CD14-positive monocyte (primary cell): ENCODE results near the gene HTR2A. TPM values are rescaled to one million over a fixed set of nuclear protein-coding genes. Genes with fewer than 3 reads are reported as not detected.

Experiments used
- DNase-seq, 3 donors: peaks; one replicate each; pipeline ENCODE4 v3.0.0-alpha.2; 2011 to 2022
- H2AFZ ChIP-seq: 2 replicates; pipeline ENCODE4 v1.6.0; 2012; ENCODE audit warnings: mild to moderate bottlenecking, low read depth, low read length, inconsistent platforms; ENCODE audit not compliant: insufficient read depth, poor library complexity, severe bottlenecking
- H3K27ac ChIP-seq, 2 donors: 1 replicate in 1 of 2; 2 replicates in 1 of 2; pipeline ENCODE4 v1.5.1; 2012 to 2013; ENCODE audit warnings: low read length in 2 of 2, control low read depth in 1 of 2, inconsistent platforms in 1 of 2, low read depth in 1 of 2, mild to moderate bottlenecking in 1 of 2
- H3K27me3 ChIP-seq, 2 donors: one replicate each; pipeline versions ENCODE4 v1.6.0 to v1.6.1; 2011 to 2013; ENCODE audit warnings: low read length in 2 of 2; ENCODE audit not compliant: control insufficient read depth in 2 of 2, insufficient read depth in 2 of 2
- H3K36me3 ChIP-seq, 2 donors: replicated peaks in 1 of 2; 1 replicate in 1 of 2; 2 replicates in 1 of 2; pipeline versions ENCODE4 v1.5.1 to v1.6.1; 2012 to 2013; ENCODE audit warnings: low read length in 2 of 2, control low read depth in 1 of 2, inconsistent platforms in 1 of 2, mild to moderate bottlenecking in 1 of 2; ENCODE audit not compliant: insufficient read depth in 2 of 2, control insufficient read depth in 1 of 2
- H3K4me1 ChIP-seq, 2 donors: 1 replicate in 1 of 2; 2 replicates in 1 of 2; pipeline versions ENCODE4 v1.5.1 to v1.6.1; 2012 to 2013; ENCODE audit warnings: low read length in 2 of 2, control low read depth in 1 of 2, inconsistent platforms in 1 of 2, mild to moderate bottlenecking in 1 of 2, moderate library complexity in 1 of 2; ENCODE audit not compliant: insufficient read depth in 2 of 2, control insufficient read depth in 1 of 2
- H3K4me2 ChIP-seq: replicated peaks from 2 replicates; pipeline ENCODE3; 2012; ENCODE audit warnings: low read length, moderate library complexity, mild to moderate bottlenecking; ENCODE audit not compliant: poor library complexity, severe bottlenecking; ENCODE audit errors: extremely low read depth
- H3K4me3 ChIP-seq, 3 experiments: fragments of 200-600 bp in 1 of 3; sonication (generic) in 1 of 3; replicated peaks in 1 of 3; 1 replicate in 2 of 3; 2 replicates in 1 of 3; pipeline ENCODE4 v1.5.1; 2011 to 2013; ENCODE audit warnings: low read length in 3 of 3, mild to moderate bottlenecking in 3 of 3, control low read depth in 2 of 3, low read depth in 2 of 3, inconsistent platforms in 1 of 3, moderate library complexity in 1 of 3
- H3K79me2 ChIP-seq: 2 replicates; pipeline ENCODE4 v1.6.0; 2012; ENCODE audit warnings: mild to moderate bottlenecking, control low read depth, inconsistent platforms, low read length, moderate library complexity; ENCODE audit not compliant: insufficient read depth
- H3K9ac ChIP-seq: 2 replicates; pipeline ENCODE4 v1.6.0; 2017; ENCODE audit warnings: low read length, mild to moderate bottlenecking; ENCODE audit not compliant: insufficient read depth, poor library complexity, severe bottlenecking
- H3K9me3 ChIP-seq, 2 donors: replicated peaks in 1 of 2; 1 replicate in 1 of 2; 2 replicates in 1 of 2; pipeline versions ENCODE4 v1.5.1 to v1.6.1; 2012 to 2013; ENCODE audit warnings: low read length in 2 of 2, control low read depth in 1 of 2; ENCODE audit not compliant: control insufficient read depth in 1 of 2, insufficient read depth in 1 of 2
- H4K20me1 ChIP-seq: 2 replicates; pipeline ENCODE4 v1.6.0; 2012; ENCODE audit warnings: mild to moderate bottlenecking, low read length, control low read depth, moderate library complexity; ENCODE audit not compliant: insufficient read depth
- H3K27ac Mint-ChIP-seq, 7 donors: one replicate each; pipeline ENCODE4 v1.8.0; 2020; ENCODE audit warnings: mild to moderate bottlenecking in 7 of 7, mixed read lengths in 7 of 7, moderate library complexity in 6 of 7, inconsistent platforms in 2 of 7
- H3K27me3 Mint-ChIP-seq, 3 donors: one replicate each; pipeline ENCODE4 v1.8.0; 2021 to 2022; ENCODE audit warnings: low read depth in 3 of 3, mild to moderate bottlenecking in 3 of 3, mixed read lengths in 3 of 3, moderate library complexity in 3 of 3, inconsistent platforms in 1 of 3
- H3K36me3 Mint-ChIP-seq, 2 donors: one replicate each; pipeline ENCODE4 v1.8.0; 2020; ENCODE audit warnings: mixed read lengths in 2 of 2, inconsistent platforms in 1 of 2, mild to moderate bottlenecking in 1 of 2
- H3K4me1 Mint-ChIP-seq: one replicate; pipeline ENCODE4 v1.8.0; 2020; ENCODE audit warnings: mild to moderate bottlenecking, mixed read lengths
- H3K4me3 Mint-ChIP-seq, 2 donors: one replicate each; pipeline ENCODE4 v1.8.0; 2020; ENCODE audit warnings: mild to moderate bottlenecking in 2 of 2, mixed read lengths in 2 of 2, moderate library complexity in 1 of 2
- H3K9me3 Mint-ChIP-seq, 7 donors: one replicate each; pipeline ENCODE4 v1.8.0; 2020 to 2022; ENCODE audit warnings: mixed read lengths in 7 of 7, mild to moderate bottlenecking in 6 of 7, moderate library complexity in 6 of 7, inconsistent platforms in 2 of 7
- WGBS: methylation state at CpG from one replicate; pipeline ENCODE4 v1.1.5; 2013; ENCODE audit warnings: missing lambda C conversion rate; ENCODE audit not compliant: insufficient coverage; 5-methylcytosine and 5-hydroxymethylcytosine counted together
- intact Hi-C, 2 donors: fragments of 100-400 bp; cut with micrococcal nuclease; formaldehyde crosslinking; loops; one replicate each; pipeline versions ENCODE4 v1.15.0 to v1.15.1; 2023
- polyA plus RNA-seq, 3 donors: library from polyadenylated mRNA; depleted of rRNA in 1 of 3; unstranded in 2 of 3; stranded (reverse) in 1 of 3; fragments of 300-500 nt in 2 of 3; fragments of >200 nt in 1 of 3; fragmentation: Illumina TruSeq in 2 of 3; gene quantifications; 1 replicate in 2 of 3; 2 replicates in 1 of 3; pipeline ENCODE4 v1.2.3, GENCODE V29; 2012 to 2021
- TF ChIP-seq, protein P1 (sequence below): fragments of 200-600 bp; IDR thresholded peaks from one replicate; pipeline ENCODE4 v1.8.0; 2022; ENCODE audit warnings: antibody characterized with exemption, mild to moderate bottlenecking

Gene HTR2A
- polyA plus RNA-seq, 3 donors: not detected

DNA sequence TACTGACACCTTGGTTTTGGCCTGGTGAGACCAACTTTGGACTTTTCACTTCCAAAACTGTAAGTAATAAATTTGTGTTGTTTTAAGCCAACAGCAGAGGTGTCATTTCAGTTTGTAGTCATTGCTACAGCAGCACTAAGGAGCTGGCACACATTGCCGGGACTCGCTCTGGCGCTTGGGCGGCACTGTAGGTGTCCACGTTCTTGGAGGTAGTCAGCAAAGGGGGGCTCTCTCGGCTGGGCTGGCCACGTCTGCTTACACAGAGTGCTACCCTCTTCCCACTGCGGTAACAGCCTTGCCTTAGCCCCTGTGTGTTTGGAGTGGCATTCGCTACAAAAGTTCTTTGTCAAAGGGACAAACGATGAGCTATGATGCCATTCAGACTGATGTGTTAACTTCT, 44.7 kb downstream of the HTR2A start:
- intact Hi-C loops: no loop called here
- no peaks in the 10 kb centered on the region for H4K20me1 ChIP-seq
- Mint-ChIP-seq H3K4me1 (peaks cover 23% of the 10 kb centered on the region), H3K27me3 (peaks cover 0 to 2% (median 1%) of the 10 kb centered on the region in 3 donors), H3K9me3 (no peaks in the 10 kb centered on the region), H3K27ac (no peak overlapping the region), H3K36me3 (no peaks in the 10 kb centered on the region), H3K4me3 (no peak overlapping the region)
- no peak for DNase-seq
- TF ChIP-seq, protein P1, sequence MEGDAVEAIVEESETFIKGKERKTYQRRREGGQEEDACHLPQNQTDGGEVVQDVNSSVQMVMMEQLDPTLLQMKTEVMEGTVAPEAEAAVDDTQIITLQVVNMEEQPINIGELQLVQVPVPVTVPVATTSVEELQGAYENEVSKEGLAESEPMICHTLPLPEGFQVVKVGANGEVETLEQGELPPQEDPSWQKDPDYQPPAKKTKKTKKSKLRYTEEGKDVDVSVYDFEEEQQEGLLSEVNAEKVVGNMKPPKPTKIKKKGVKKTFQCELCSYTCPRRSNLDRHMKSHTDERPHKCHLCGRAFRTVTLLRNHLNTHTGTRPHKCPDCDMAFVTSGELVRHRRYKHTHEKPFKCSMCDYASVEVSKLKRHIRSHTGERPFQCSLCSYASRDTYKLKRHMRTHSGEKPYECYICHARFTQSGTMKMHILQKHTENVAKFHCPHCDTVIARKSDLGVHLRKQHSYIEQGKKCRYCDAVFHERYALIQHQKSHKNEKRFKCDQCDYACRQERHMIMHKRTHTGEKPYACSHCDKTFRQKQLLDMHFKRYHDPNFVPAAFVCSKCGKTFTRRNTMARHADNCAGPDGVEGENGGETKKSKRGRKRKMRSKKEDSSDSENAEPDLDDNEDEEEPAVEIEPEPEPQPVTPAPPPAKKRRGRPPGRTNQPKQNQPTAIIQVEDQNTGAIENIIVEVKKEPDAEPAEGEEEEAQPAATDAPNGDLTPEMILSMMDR: no peak
- H3K4me1 ChIP-seq: peaks cover 17 to 18% of the 10 kb centered on the region in 2 donors
- no peaks in the 10 kb centered on the region for H3K9me3 ChIP-seq
- 98% methylated on average over 8 of the region's 10 CpGs for WGBS
- no peaks in the 10 kb centered on the region for H3K27me3 ChIP-seq
- H3K4me3 ChIP-seq: no peak overlapping the region
- H3K9ac ChIP-seq: no peak overlapping the region
- H3K79me2 ChIP-seq: no peaks in the 10 kb centered on the region
- no peaks in the 10 kb centered on the region for H3K36me3 ChIP-seq
- H3K27ac ChIP-seq: no peak overlapping the region
- H3K4me2 ChIP-seq: no peak overlapping the region
- H2AFZ ChIP-seq: no peak overlapping the region

DNA sequence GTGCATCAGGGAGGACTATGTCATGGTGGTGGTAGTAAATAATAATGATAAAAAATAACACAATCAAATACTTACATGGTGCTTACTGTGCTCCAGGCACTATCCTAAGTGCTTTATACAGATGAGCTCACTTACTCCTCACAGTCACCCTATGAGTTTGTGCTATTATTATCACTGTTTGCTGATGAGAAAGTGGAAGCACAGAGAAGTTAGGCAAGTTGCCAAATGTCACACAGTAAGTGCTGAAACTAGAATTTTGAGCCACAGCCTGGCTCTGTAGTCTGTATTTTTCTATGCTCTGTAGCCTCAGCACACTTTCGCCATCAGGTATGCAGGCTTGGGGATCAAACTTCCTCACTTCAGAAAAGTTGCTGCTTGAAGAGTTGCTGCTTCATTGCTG, 46.6 kb downstream of the HTR2A start:
- H2AFZ ChIP-seq: no peak overlapping the region
- no peak overlapping the region for H3K4me2 ChIP-seq
- H3K79me2 ChIP-seq: no peaks in the 10 kb centered on the region
- TF ChIP-seq, protein P1: no peak
- DNase-seq: no peak
- H3K27ac Mint-ChIP-seq: no peak overlapping the region
- WGBS: 100% methylated on average over 1 of the region's 1 CpG
- no peaks in the 10 kb centered on the region for H3K36me3 Mint-ChIP-seq
- H3K4me3 ChIP-seq: no peak overlapping the region
- no peak overlapping the region for H3K4me3 Mint-ChIP-seq
- H3K9ac ChIP-seq: no peak overlapping the region
- H3K36me3 ChIP-seq: no peaks in the 10 kb centered on the region
- H3K9me3 Mint-ChIP-seq: no peaks in the 10 kb centered on the region
- H3K4me1 Mint-ChIP-seq: peaks cover 12% of the 10 kb centered on the region
- no peak overlapping the region for H3K27ac ChIP-seq
- no peaks in the 10 kb centered on the region for H3K9me3 ChIP-seq
- intact Hi-C loops: no loop called here
- peaks cover 10% of the 10 kb centered on the region in 2 donors for H3K4me1 ChIP-seq
- no peaks in the 10 kb centered on the region for H4K20me1 ChIP-seq
- H3K27me3 ChIP-seq: no peaks in the 10 kb centered on the region
- peaks cover 0 to 2% (median 0%) of the 10 kb centered on the region in 3 donors for H3K27me3 Mint-ChIP-seq
